GM19035 (cell line): ENCODE data around the gene ACAP2.
A peak's percentile ranks its signal among the peaks of the same experiment; 100 is the strongest.

Source experiments
- ATAC-seq: cut with Tn5 transposase; IDR thresholded peaks from one replicate; pipeline ENCODE4 v1.9.1; 2021; ENCODE audit not compliant: unreplicated experiment

The ACAP2 gene

DNA sequence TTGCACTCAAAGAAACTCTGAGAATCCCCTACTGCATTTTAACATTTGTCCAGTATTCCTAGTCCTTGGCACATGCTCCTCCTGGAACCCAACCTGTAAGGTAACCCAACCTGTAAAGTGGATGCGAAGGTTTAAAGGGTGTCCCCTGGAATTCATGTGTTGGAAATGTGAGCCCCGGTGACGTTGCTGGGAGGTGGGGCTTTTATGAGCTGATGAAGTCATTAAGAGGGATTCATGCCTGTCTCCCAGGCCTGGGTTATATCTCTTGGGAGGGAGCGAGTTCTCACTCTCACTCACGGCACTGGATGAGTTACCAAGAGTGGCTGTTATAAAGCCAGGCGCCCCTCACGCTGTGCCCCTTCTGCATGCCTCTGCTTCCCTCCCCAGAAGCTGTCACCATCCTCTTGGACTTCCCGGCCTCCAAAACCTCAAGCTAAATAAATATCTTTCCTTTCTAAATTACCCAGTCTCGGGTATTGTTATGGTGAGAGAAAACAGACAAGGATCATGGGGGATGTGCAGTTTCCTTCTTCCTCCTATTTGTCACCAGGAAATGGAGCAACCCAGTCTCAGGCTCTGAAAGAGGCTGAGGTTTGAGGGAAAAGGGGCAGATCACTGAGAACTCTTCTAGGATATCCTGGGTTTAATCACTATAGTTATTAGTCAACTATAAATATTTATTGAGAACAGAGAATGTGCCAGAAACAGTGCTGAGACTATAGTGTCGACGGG lies 179.5 kb downstream of the ACAP2 start:
- ATAC-seq: no peak

DNA sequence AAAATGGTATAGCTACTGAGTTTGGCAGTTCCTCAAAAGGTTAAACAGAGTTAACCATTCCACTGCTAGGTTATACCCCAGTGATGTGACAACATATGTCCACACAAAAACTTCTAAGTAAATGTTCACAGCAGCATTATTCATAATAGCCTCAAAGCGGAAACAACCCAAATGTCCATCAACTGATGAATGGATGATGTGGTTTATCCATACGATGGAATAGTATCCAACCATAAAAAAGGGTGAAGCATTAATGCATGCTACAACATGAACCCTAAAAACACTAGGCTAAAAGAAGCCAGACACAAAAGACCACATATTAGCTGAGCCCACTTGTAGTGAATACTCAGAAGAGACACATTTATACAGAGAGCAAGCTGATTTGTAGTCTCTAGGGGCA lies 180.9 kb downstream of the ACAP2 start:
- no peak for ATAC-seq

DNA sequence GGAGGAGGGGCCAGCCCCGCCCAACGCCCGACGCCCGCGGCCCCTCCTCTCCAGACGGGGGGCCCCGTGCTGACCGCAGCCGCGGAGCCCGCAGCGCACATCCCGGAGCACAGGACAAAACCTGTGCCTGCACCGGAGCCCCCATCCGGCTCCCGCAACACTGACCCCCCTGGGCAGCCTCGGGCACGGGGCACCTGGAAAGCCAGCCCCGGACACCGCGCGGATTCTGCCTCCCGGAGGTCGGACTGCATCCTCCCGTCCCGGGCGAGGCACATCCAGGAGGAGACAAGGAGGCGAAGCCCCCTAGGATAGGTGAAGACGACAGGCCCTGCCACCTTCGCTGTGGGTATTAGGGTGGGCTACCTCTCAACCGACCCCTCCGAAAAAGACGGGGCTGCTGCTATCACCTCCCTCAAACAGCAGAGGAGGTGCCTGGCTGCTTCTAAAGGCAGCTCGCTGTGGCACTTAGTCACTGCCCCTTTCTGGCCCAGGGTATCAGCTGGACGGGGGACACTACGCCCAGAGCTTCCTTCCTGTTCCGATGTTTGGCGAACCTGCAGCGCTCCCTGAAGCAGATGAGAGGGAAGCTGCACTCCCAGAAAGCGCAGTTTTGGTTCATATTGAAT lies 182.4 kb downstream of the ACAP2 start:
- ATAC-seq: peak; percentile 10

DNA sequence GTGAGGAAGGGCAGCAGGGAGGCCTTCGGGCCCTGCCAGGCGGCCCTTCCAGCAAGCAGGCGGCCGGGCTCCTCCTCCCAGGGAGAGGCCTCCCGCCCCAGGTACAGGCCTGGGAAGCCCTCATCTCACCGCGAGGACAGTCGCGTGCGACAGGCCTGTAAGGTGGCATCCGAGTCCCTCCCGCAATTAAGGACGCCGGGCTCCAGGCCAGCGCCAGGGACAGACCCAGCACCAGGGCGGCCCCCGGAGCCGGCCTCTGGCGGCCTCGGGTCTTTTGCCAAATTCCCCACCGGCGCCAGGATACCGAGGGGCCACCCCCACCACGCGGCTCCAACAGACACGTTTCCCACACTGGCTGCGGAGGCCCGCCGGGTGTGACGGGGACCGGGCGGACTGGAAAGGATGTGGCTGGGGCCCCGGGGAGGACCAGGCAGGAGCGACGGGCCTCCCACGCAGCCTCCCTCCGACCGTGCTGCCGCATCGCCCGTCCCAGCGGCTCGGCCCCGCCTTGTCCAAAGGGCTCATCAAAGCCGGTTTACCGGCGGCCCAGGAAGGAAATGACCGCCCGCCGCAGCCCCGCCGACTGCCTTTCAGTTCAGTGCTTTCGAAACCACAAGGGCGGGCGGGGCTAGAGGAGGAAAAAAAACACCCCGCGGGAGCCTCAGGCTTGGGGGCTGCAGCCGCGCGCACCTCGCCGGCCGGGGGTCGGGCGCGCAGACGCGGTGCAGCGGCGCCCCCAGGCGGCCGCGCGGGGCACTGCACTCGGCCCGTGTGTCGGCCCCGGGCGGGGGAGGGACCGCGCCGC lies 183.1 kb downstream of the ACAP2 start:
- peak; percentile 83 for ATAC-seq

DNA sequence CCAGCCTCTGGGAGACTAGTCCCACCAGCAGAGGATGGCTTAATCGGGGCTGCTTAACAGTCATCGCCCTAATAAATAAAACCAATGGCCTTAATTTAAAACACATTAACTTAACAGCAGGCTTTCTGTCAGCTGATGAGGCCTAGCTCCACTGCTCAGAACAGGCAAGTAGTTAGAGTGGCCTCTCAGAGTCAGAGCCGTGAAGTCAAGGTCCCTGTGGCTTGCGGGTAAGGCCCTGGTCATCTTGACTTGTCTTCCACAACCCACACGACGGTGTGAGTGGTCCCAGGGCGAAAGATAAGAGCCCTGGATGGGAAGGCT lies 183.7 kb downstream of the ACAP2 start:
- ATAC-seq: no peak

DNA sequence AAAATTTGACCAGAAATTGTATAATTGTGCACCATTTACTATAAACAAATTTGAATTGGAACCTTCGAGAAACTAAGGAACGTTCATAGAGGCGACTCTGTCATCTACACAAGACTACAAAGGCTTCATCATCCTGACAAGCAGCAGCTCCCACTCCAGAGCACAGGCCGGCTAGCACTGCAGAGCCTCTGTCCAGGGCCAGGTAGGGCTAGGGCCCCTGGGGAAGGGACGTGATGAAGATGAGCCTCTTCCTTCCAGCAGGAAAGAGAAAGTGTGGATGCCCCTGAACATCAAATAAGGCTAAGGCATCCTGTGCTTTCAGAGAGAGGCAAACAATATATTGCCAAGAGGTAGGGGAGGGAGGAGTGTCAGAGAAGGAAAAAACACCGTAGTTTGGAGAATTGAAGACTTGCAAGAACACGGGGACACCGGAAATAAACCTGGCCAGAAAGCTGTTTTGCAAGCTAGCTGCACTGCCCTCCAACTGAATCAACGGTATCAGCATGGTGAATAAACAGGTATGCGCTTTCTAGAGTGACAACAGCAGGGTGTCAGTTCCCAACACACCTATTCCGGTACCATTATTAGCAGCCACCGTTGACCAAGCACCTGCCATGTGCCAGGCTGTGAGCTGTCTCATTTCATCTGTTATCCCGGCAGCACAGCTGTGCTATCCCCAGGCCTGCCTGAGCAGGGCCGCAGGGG lies 184.2 kb downstream of the ACAP2 start:
- ATAC-seq: no peak

DNA sequence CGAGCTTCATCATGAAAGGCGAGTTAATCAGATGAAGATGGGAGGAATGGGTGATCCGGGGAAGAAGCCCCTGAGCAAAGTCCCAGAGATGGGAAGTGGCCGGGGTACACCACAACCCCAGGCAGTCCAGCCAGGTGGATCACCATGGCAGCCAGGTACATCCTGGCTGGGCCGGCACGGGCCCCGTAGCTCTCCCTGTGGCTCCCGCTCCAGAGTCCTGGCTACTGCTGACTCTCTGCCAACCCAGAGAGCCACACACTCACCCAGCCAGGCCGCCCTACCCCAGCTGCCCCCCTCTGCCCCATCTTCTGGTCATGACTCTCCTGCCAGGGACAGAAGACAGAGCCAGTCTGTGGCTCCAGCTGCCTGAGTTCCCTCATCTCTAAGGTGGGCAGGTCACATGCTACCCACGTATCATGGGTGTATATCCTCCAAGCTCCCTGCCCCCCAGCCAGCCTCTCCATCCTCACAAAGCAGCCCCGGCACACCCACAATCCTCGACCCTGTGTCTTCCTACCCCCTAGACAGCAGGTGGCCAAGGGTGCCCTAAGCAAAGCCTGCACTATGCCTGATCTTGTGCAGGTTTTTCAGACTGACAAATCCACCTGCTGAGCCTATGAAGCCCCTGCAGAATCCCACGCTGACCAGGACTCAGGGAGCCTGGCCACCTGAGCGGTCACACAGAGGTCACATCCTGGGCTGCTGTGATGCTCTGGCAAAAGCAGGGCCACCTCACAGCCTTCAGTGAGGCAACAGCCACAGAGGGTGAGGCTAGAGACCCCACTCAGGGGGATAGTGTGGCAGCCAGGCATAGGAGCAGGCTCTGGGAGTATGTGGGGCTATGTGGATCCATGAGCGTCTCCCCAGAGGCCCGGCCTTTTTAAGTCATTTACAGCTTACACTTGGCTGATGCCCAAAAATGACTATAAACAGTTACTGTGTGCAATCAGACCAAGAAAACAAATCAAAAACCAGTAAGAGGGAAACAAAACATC lies 185.1 kb downstream of the ACAP2 start:
- no peak for ATAC-seq

DNA sequence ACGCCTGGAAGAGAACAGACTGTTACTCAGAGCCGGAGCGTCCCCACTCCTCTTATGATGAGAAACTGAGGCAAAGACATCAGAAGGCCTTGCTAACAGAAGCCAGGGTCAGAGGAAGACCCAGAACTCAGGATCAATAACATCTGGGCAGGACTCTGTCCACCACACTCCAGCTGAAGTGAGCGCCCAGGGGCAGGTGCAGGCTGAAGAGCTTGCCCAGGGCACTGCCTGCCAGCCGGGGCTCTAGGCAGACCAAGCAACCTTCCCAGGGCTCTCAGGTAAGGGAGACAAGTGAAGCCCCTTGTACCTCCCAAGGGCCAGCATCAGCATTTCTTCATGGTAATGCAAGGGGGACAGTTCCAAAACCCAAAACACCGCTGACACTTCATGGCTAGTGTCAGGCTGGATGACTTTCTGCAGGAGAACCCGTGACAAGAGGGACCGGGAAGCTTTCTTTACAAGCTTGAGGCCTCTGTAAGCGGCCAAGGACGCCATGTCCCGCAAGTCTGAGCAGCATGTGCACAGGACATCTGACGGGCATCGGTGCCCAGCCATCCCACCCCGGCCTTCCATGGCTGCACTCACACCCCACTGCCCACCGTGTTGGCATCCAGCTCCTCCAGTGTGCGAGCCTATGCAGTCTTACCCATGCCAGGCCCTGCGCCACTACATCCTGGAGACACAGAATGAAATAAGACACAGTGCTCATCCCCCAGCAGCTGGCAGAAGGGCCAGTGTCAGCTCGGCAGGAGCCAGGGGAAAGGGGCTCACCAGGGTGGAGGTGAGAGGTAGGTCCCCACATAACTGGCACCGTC lies 186.0 kb downstream of the ACAP2 start:
- ATAC-seq: no peak

DNA sequence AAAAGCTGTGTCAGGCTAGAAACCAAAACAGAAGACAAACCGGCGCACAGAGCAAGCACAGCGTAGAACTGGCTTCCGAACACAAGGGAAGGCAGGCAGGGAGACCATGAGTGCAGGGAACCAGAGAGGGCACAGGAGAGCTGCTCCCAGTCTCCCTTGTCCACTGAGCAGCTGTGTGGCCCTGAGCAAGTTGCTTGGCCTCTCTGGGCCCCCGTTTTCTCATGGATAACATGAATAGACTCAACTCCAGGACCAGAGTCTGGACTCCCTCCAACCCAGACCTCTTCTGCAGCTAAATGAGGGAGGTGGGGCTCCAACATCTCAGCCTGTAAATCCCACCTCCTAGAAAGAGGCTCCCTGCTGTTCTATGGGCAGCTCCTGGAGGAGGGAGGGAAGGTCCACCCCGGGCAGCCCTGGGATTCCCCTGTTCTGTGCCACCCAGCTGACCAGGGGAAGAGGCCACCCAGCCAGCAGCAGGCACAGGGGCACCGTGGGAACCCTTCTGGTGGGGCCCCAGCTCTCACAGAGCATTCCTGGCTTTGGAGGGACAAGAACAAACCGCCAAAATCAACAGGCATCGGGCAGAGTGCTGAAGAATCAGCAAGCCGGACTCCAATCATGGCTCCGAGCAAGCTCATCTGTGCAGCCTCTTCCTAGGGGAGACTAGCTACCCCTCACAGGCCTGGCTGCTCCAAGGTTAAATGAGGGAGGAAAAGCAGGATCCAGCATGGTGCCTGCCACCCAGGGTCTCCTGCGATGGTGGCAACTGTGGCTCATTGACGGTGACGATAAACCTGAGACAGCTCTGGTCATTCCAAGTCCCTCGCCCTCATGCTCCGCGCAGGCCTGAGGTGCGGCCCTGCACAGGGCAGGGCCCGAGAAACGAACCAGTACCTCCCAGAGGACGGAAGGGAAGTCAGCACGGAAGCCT lies 187.0 kb downstream of the ACAP2 start:
- no peak for ATAC-seq

DNA sequence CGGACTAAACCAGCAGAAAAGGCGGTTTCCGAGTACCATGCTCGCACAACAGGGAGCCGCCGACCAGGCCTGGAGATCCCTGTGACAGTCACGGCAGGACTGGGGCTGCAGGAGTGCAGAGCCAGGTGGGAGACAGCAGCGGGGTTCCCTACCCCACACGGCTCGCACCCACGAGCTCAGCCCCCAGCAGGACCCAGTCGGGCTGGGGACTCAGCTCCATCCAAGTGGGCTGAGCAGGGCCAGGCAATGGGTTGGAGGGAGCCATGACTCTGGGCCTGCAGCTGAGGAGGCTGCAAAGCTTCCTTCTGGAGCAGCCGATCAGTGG lies 187.7 kb downstream of the ACAP2 start:
- ATAC-seq: no peak

DNA sequence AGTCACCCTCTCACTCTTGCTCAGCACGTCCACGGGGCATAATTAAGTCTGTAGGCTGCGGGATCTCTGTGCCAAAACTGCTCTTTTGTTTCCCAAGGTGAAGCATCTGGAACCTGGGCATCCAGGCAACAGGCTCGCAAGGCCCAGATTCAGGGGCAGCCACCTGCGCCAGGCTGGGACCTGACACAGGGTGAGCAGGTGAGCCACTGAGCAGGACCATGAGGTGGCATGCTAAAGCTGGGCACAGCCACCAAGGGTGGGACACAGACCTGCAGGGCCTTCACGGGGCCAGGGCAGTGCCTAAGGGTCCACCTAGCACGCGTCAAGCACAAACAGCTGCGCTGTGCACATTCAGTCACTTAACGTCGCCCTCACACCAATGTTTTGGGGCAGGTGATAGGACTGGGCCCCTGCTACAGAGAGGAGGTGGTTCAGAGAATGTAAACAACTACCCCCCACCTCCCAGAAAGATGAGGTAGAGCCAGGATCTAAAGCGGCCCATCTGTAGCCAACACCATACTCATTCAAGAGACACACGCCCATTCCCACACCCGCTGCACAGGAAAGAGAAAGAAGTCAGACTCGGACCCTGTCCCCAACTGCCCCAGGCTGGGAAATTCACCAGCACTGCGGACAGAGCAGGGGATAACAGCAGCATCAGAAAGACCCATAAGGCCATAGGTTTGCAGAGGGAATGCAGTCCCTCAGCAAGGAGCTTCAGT lies 188.2 kb downstream of the ACAP2 start:
- no peak for ATAC-seq

DNA sequence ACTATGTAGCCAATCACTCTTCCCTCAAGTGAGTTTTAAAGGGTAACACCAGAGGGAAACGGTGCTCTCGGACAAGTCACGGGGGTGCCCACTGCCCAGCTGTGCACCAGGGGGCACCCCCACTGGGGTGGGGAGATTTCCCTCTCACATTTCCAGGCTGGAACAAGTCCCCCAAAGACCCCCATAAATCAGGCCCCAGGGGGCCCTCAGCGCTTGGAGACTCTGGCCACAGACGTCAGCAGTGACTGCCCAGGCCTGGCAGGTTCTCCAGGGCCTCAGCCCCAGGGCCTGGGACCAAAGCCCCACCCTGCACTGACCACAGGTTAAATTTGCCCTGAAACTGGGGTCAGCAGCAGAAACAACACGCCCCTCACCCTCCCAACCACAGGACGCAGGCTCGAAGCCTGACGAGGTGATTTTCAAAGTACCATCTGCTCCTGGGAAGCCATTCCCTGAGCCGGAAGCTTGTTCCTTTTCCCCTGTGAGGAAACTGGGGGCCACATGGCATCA lies 188.8 kb downstream of the ACAP2 start:
- ATAC-seq: no peak

DNA sequence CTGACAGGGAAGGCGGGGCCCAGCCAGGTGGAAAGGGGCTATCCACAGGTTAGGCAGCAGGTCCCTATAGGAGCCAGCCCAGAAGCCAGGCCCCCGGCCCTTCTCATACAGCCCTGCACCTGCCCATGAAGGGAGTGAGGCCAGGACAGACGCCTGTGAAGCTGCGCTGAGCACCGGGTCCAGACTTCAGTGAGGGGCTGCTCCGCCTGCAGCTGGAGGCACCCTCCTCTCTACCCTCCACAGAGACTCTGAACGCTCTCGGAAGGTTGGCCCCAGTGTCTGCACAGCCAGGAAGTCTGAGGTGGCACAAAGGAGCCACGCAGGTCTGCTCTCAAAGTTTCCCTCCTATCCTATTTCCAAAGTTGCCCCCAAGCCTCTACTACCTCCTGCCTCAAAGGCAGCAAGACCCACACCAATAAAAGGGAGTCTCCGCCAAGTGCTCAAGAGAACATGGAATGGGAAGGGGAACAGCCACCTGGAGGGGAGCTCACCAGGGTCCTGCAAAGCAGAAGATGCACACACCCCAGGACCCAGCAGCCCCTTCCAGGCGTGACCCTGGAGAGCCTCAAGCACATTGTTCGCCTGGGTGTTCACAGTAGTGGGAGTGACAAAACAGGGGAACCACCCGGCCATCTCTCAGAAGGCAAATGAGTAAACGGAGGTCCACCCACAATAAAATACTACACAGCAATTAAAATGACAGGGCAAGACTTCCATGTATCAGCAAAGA lies 191.3 kb downstream of the ACAP2 start:
- ATAC-seq: no peak

DNA sequence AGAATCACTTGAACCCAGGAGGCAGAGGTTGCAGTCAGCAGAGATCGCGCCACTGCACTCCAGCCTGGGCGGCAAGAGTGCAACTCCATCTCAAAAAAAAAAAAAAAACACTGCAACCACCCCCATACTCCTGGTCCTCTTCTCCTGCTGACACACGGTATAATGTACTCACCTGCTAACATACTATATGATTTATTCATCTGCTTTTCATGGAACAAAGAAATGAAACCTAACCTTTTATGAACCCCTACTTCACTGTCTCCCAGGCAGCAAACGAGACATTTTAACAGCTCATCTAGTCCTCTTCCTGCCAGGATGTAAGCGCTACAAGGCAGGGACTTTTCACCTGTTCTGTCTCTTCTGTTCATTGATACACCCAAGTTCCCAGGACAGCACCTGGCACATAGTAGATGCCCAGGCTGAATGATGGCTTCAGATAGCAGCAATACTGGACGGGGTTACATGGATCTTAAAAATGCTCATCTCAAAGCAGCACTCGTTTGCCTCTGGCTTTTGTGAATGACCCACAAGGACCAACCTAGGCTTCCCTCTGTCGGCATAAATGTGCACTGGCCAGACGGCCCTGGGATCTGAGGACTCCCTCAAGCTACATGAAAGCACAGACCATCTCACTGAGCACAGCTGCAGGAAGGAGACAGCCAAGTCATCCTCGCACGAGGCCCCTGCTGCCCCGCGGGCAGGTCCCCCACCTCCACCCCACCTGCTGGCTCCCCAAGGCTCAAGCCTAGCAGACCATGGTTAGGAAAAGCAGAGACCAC lies 192.2 kb downstream of the ACAP2 start:
- ATAC-seq: no peak

DNA sequence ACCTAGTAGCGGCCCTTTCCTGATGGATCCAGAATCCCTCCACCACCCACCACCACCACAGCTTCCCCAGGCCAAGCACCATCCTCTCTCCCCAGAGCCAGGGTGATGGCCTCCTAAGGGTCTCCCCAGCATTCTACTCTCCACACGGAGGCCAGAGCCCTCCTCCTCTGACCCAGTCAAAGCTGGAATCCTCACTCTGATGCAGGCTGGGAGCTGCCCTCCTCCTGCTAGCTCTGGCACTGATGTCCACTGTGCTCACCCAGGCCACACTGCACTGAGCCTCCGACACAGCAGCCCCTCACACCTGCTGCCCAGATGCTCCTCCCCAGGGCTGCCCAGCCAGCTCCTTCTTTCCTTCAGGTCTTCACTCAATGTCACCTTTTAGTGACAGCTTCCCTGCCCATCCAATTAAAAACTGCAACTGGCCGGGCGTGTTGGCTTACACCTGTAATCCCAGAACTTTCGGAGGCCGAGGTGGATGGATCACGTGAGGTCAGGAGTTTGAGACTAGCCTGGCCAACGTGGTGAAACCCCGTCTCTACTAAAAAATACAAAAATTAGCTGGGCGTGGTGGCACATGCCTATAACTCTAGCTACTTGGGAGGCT lies 192.9 kb downstream of the ACAP2 start:
- no peak for ATAC-seq
